ENCODE measurements around the gene ASAH2. TPM values are rescaled to one million over a fixed set of nuclear protein-coding genes. Genes with fewer than 3 reads are reported as not detected.

Gene ASAH2
- total RNA-seq, 4 donors from 2014 or later = under 0.01 to 1.5 (median 0.66) TPM; not detected in 1

GRCh38 chr10:50291261-50291850 lies 40.0 kb upstream of the ASAH2 start:
- no peak for DNase-seq (ENCODE audit: low spot score in 2 of 2)
- Histone ChIP-seq H3K36me3 (no peaks in the 10 kb centered on the region), H3K4me3 (no peak overlapping the region), H3K4me1 (peaks cover 0 to 11% (median 0%) of the 10 kb centered on the region in 4 donors), H3K27me3 (no peaks in the 10 kb centered on the region), H3K27ac (no peak overlapping the region), H3K9me3 (no peaks in the 10 kb centered on the region)
- TF ChIP-seq CTCF (IDR thresholded peaks at IDR 0.05) (peak; percentile 14 to 55 (median 33)), EP300 (IDR thresholded peaks at IDR 0.05) (no peak)
- WGBS, 2 donors = 47 to 49% methylated on average over 1 of the region's 1 CpG

GRCh38 chr10:50289196-50289595 lies 37.9 kb upstream of the ASAH2 start:
- no peak for TF ChIP-seq POLR2A (IDR thresholded peaks at IDR 0.05)
- no peak for TF ChIP-seq CTCF (IDR thresholded peaks at IDR 0.05)
- no peak for TF ChIP-seq EP300 (IDR thresholded peaks at IDR 0.05)
- H3K4me3 ChIP-seq = no peak overlapping the region
- peaks cover 0 to 16% (median 0%) of the 10 kb centered on the region in 4 donors for H3K4me1 ChIP-seq
- no peak for DNase-seq (ENCODE audit: low spot score in 2 of 2)
- H3K36me3 ChIP-seq = no peaks in the 10 kb centered on the region
- H3K27ac ChIP-seq = no peak overlapping the region
- 86 to 94% methylated on average over 6 of the region's 6 CpGs for WGBS, 2 donors
- no peaks in the 10 kb centered on the region for H3K9me3 ChIP-seq
- no peaks in the 10 kb centered on the region for H3K27me3 ChIP-seq

- TF ChIP-seq CTCF (IDR thresholded peaks at IDR 0.05) = no peak
- TF ChIP-seq POLR2A (IDR thresholded peaks at IDR 0.05) = no peak
- TF ChIP-seq EP300 (IDR thresholded peaks at IDR 0.05) = no peak
- DNase-seq (ENCODE audit: low spot score in 2 of 2) = no peak
- no peak overlapping the region for H3K27ac ChIP-seq
- H3K27me3 ChIP-seq = no peaks in the 10 kb centered on the region
- no peaks in the 10 kb centered on the region for H3K36me3 ChIP-seq
- WGBS, 2 donors = 50 to 64% methylated on average over 9 of the region's 9 CpGs
- H3K4me1 ChIP-seq = peaks cover 0 to 16% (median 0%) of the 10 kb centered on the region in 4 donors
- H3K4me3 ChIP-seq = no peak overlapping the region
- H3K9me3 ChIP-seq = no peaks in the 10 kb centered on the region
Measured at GRCh38 chr10:50286996-50287803, 35.9 kb upstream of the ASAH2 start.

- DNase-seq (ENCODE audit: low spot score in 2 of 2) = peak in 1 of 2 donors; percentile 28
- Histone ChIP-seq H3K36me3 (no peaks in the 10 kb centered on the region), H3K27me3 (no peaks in the 10 kb centered on the region), H3K9me3 (no peaks in the 10 kb centered on the region), H3K4me1 (peaks cover 0 to 16% (median 0%) of the 10 kb centered on the region in 4 donors), H3K27ac (no peak overlapping the region), H3K4me3 (no peak overlapping the region)
- peak in 1 of 2 donors; percentile 44 for TF ChIP-seq EP300 (IDR thresholded peaks at IDR 0.05)
- no peak for TF ChIP-seq CTCF (IDR thresholded peaks at IDR 0.05)
- TF ChIP-seq POLR2A (IDR thresholded peaks at IDR 0.05) = no peak
- 11 to 20% methylated on average over 2 of the region's 2 CpGs for WGBS, 2 donors
Measured at GRCh38 chr10:50286517-50286916, 35.2 kb upstream of the ASAH2 start.

GRCh38 chr10:50281967-50282522 lies 30.7 kb upstream of the ASAH2 start:
- Histone ChIP-seq H3K27me3 (no peaks in the 10 kb centered on the region), H3K9me3 (no peaks in the 10 kb centered on the region), H3K4me1 (peaks cover 0 to 12% (median 0%) of the 10 kb centered on the region in 4 donors), H3K27ac (no peak overlapping the region), H3K36me3 (no peaks in the 10 kb centered on the region), H3K4me3 (no peak overlapping the region)
- WGBS, 2 donors = 89 to 93% methylated on average over 4 of the region's 4 CpGs
- DNase-seq (ENCODE audit: low spot score in 2 of 2) = no peak
- TF ChIP-seq CTCF (IDR thresholded peaks at IDR 0.05) = no peak
- TF ChIP-seq EP300 (IDR thresholded peaks at IDR 0.05) = no peak
- TF ChIP-seq POLR2A (IDR thresholded peaks at IDR 0.05) = no peak
